ENCODE measurements around the gene ATP5ME.
"Not testable (repeated sequence)": the region's sequence is repeated elsewhere in the genome, so short reads cannot be mapped to it uniquely, and the experiment has no call there.

ATP5ME gene

GRCh38 chr4:680928-681645 lies 7.0 kb upstream of the ATP5ME start:
- Mint-ChIP-seq H3K36me3 (no peaks in the 10 kb centered on the region), H3K9me3 (no peaks in the 10 kb centered on the region), H3K27ac (peak overlapping the region; percentile 71), H3K4me1 (peaks cover 56% of the 10 kb centered on the region), H3K4me3 (peak overlapping the region; percentile 74), H3K27me3 (peaks cover 30% of the 10 kb centered on the region)
- peak; percentile 56 for ATAC-seq

- peak overlapping the region; percentile 74 for H3K4me3 Mint-ChIP-seq
- H3K9me3 Mint-ChIP-seq: no peaks in the 10 kb centered on the region
- H3K27ac Mint-ChIP-seq: peak overlapping the region; percentile 71
- H3K36me3 Mint-ChIP-seq: no peaks in the 10 kb centered on the region
- H3K4me1 Mint-ChIP-seq: peaks cover 61% of the 10 kb centered on the region
- peak; percentile 1 for ATAC-seq
- H3K27me3 Mint-ChIP-seq: peaks cover 27% of the 10 kb centered on the region
Measured at GRCh38 chr4:680551-680927, 6.5 kb upstream of the ATP5ME start.

DNA sequence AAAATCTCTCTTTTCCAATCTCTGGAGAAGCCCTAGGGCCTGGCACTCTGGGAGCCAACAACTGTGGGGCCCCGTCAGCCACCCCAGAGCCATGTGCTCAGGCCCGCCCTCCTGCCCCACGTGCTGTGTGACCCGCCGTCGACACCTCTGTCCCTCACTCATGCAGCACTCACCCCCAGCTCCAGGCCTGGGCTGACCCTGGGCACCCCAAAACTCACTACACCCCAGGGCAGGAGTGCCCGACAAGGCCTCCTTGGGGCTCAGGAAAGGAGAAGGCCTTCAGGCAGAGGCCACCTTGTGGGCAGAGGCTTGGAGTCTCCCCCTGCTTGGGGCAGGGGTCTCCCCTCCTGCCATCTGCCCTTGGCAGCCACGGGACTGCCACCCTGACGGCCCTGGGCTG lies 6.0 kb upstream of the ATP5ME start:
- no peak for ATAC-seq
- Mint-ChIP-seq H3K4me1 (peaks cover 66% of the 10 kb centered on the region), H3K4me3 (peak overlapping the region; percentile 74), H3K27me3 (peaks cover 23% of the 10 kb centered on the region), H3K9me3 (no peaks in the 10 kb centered on the region), H3K27ac (peak overlapping the region; percentile 71), H3K36me3 (no peaks in the 10 kb centered on the region)

DNA sequence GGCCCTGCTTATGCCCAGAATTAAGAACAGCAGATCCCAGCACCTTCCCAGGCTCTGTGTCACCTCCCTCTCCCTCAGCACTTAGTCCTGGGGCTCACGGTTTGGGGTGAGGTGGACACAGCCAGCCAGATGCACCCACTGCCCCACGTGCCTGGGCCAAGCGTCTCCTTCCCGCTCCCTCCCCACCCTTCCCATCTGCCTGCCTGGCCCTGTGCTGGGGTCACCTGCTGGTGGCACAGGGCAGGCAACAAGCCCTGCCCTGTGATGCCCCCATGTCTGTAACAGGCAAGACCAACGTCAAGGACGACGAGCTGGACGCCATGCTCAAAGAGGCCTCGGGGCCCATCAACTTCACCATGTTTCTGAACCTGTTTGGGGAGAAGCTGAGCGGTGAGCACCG lies 5.6 kb upstream of the ATP5ME start:
- Mint-ChIP-seq H3K4me1 (peaks cover 68% of the 10 kb centered on the region), H3K36me3 (no peaks in the 10 kb centered on the region), H3K27ac (no peak overlapping the region), H3K4me3 (peak overlapping the region; percentile 25), H3K27me3 (peaks cover 19% of the 10 kb centered on the region), H3K9me3 (no peaks in the 10 kb centered on the region)
- ATAC-seq: no peak

DNA sequence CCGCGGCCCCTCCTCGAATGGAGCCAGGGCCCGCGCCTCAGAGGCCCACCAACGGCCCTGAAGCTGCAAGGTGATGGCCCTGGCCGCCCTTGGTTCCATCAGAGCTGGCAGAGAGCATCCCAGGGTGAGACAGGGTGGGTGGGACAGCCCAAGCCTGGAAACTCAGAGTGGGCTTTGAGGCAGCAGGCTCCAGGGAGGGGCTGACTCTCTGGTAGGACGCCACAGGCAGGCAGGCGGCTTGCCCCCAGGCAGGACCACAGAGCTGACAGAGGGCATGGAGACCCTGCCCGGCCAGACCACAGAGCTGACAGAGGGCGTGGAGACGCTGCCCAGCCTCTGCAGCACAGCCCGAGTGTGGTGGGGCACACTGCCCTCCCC lies 5.0 kb upstream of the ATP5ME start:
- H3K4me1 Mint-ChIP-seq: peaks cover 66% of the 10 kb centered on the region
- no peak overlapping the region for H3K27ac Mint-ChIP-seq
- no peaks in the 10 kb centered on the region for H3K36me3 Mint-ChIP-seq
- ATAC-seq: no peak
- H3K9me3 Mint-ChIP-seq: no peaks in the 10 kb centered on the region
- no peak overlapping the region for H3K4me3 Mint-ChIP-seq
- H3K27me3 Mint-ChIP-seq: peaks cover 17% of the 10 kb centered on the region

- H3K9me3 Mint-ChIP-seq: no peaks in the 10 kb centered on the region
- ATAC-seq: no peak
- peak overlapping the region; percentile 90 for H3K27ac Mint-ChIP-seq
Measured at GRCh38 chr4:678331-679103, 4.4 kb upstream of the ATP5ME start.

DNA sequence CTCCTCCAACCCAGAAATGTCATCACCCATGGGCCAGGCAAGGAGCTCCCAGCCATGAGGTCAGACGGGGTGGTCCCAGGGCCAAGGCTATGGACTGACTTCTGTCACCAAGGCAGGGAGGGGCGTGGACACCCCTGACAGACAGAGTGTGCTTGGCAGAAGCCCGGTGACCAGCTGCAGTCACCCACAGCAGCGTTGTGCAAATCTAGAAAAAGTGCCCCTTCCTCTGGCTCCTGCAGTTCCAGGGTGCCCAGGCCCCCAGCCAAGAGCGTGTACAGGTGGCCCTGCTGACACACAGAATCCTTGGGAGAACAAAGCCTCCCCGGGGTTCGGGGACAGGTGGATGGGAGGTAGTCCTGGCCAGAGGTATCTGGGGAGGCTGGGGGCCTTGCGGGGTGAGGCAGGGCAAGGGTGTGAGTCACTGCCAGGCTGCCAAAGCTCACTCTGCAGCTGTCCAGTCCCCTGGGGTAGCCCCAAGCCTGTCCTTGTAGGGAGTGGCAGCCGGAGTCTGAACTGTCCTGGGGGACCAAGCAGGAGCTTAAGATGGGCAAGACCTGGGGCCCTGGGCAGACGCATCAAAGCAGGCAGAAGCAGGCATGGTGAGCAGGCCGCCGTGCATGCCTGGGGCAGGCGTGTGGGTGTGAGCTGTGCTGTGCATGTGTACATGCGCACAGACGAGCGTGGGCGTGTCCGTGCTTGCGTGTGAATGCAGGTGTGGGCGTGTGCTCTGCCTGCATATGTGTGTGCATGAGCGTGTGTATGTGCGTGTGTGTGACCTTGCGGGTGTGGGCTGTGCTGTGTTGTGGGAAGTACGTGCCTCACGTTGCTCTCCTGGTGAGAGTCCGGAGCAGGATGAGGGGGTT lies 3.6 kb upstream of the ATP5ME start:
- ATAC-seq: no peak
- Mint-ChIP-seq H3K4me3 (no peak overlapping the region), H3K9me3 (no peaks in the 10 kb centered on the region)

More at GRCh38 chr4:678331-679103, 4.4 kb upstream of the ATP5ME start:
- H3K4me3 Mint-ChIP-seq: no peak overlapping the region
- H3K36me3 Mint-ChIP-seq: peaks cover 1% of the 10 kb centered on the region
- peaks cover 11% of the 10 kb centered on the region for H3K27me3 Mint-ChIP-seq
- H3K4me1 Mint-ChIP-seq: peaks cover 63% of the 10 kb centered on the region

DNA sequence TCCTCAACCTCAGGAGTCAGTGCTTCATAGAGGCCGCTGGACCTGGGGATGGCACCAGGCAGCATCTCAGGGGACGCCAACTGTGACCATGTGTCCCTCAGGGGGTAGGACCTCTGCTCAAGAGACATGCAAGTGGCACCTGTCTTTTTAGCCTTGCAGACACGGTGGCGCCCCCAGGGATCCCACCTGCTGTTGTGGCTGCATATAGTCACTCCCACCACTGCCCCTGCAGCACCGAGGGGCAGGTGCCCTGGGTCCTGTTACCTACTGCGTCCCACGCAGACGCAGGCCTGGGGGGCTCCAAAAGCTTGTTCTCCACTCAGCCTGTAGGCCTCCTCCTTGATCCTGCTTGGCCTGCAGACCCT lies 2.8 kb upstream of the ATP5ME start:
- Mint-ChIP-seq H3K9me3 (no peaks in the 10 kb centered on the region), H3K27ac (peak overlapping the region; percentile 90), H3K4me3 (peak overlapping the region; percentile 44), H3K4me1 (peaks cover 59% of the 10 kb centered on the region), H3K36me3 (peaks cover 14% of the 10 kb centered on the region), H3K27me3 (no peaks in the 10 kb centered on the region)
- ATAC-seq: peak; percentile 2

More for the DNA sequence above, 3.6 kb upstream of the ATP5ME start:
- Mint-ChIP-seq H3K36me3 (peaks cover 8% of the 10 kb centered on the region), H3K4me1 (peaks cover 63% of the 10 kb centered on the region), H3K27me3 (peaks cover 2% of the 10 kb centered on the region), H3K27ac (peak overlapping the region; percentile 90)

DNA sequence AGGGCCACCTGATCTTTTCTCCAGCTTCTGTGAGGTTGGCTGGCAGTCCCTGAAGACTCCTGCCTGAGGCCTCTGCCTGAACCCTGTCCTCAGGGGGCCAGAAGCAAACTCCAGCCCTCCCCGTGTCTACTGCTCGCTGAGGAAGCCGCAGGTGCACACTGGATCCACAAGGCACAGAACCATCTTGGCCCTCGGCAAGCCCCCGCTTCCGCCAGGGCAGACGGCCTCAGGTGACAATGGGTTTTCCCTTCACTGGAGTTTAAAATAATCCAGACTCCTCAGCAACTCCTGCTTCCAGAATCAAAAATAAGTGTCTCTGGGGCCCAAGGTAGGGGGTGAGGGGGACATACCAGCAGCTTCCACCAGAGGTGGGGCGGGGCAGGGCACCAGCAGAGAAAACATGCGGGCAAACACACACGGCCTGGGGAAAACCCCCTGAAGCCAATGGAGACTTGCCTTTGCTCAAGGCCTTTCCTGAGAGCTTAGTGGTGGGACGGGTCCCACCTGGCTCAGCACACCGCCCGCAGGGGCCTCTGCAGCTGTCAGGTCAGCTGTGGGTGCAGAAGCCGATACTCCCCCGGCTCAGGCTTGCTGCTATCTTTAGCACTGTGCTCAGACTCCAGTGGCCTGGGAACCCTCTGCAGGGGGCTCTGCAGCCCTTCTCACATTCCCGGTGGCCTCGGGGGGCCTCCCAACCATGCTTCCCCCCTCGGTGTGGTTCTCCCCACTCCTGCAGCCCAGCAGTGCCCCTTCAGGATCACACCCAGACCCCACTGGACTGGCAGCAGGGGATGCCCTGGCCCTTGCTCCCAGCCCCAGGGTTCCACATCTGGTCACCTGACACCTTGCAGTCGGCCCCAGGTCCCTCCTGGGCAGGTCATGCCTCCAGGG lies 2.1 kb upstream of the ATP5ME start:
- Mint-ChIP-seq H3K27me3 (no peaks in the 10 kb centered on the region), H3K4me1 (peaks cover 59% of the 10 kb centered on the region), H3K27ac (peak overlapping the region; percentile 90), H3K36me3 (peaks cover 20% of the 10 kb centered on the region), H3K4me3 (peak overlapping the region; percentile 89), H3K9me3 (no peaks in the 10 kb centered on the region)
- peak; percentile 52 for ATAC-seq

DNA sequence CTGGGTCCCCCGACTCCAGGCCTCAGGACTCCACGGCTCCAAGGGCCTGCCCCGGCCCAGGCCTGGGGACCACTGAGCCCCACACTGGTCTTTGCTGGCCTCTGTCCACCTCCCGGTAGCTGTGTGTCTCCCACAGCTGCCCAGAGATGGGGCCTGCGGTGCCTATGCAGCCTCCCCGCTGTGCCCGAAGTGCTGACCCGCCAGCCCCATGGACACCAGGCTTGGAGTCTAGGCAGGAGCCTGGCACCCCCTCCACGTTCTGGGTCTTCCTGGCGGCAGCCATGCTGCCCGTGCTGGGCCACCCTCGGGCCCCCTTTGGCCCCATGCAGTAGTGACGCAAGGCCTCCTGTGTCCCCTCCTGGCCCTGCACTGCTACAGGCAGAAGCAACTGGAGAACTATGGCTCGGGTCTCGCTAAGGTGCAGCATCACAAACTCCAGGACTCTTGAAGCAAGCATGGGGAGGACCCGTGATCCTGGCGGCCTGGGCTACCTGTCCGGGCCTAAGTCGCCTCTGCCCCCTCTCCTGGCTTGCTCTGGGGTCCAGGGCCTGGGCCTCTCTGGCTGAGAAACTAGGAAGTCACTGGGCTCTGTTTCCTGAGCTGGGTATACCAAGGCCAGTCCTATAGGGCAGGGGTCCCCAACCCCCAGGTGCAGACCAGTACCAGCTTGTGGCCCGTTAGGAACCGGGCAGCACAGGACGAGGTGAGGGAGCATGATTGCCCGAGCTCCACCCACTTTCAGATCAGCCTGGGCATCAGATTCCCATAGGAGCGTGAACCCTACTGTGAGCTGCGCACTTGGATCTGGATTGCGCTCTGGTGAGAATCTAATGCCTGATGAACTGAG lies 1.2 kb upstream of the ATP5ME start:
- peak overlapping the region; percentile 90 for H3K27ac Mint-ChIP-seq
- H3K4me3 Mint-ChIP-seq: peak overlapping the region; percentile 89
- peak; percentile 3 for ATAC-seq
- H3K36me3 Mint-ChIP-seq: peaks cover 27% of the 10 kb centered on the region
- H3K9me3 Mint-ChIP-seq: no peaks in the 10 kb centered on the region
- H3K27me3 Mint-ChIP-seq: no peaks in the 10 kb centered on the region
- H3K4me1 Mint-ChIP-seq: peaks cover 52% of the 10 kb centered on the region

- Mint-ChIP-seq H3K27me3 (no peaks in the 10 kb centered on the region), H3K36me3 (peaks cover 27% of the 10 kb centered on the region), H3K9me3 (no peaks in the 10 kb centered on the region), H3K4me3 (peak overlapping the region; percentile 89), H3K4me1 (peaks cover 46% of the 10 kb centered on the region), H3K27ac (peak overlapping the region; percentile 90)
- no peak for ATAC-seq
Measured at GRCh38 chr4:673349-674091, 556 bp downstream of the ATP5ME start.

GRCh38 chr4:671769-672168 lies 2.3 kb downstream of the ATP5ME start:
- H3K9me3 Mint-ChIP-seq: no peaks in the 10 kb centered on the region
- no peak overlapping the region for H3K27ac Mint-ChIP-seq
- H3K27me3 Mint-ChIP-seq: no peaks in the 10 kb centered on the region

GRCh38 chr4:669806-670559 lies 4.1 kb downstream of the ATP5ME start:
- not testable (repeated sequence) for H3K27me3 Mint-ChIP-seq, H3K4me3 Mint-ChIP-seq, ATAC-seq, H3K9me3 Mint-ChIP-seq, H3K27ac Mint-ChIP-seq
- H3K36me3 Mint-ChIP-seq: peaks cover 27% of the 10 kb centered on the region
- H3K4me1 Mint-ChIP-seq: peaks cover 17% of the 10 kb centered on the region

More at GRCh38 chr4:671769-672168, 2.3 kb downstream of the ATP5ME start:
- ATAC-seq: no peak
- peaks cover 29% of the 10 kb centered on the region for H3K4me1 Mint-ChIP-seq
- no peak overlapping the region for H3K4me3 Mint-ChIP-seq
- peaks cover 27% of the 10 kb centered on the region for H3K36me3 Mint-ChIP-seq

Measured in stimulated activated memory B cell treated with anti-CD40 and anti-IgM and Interleukin-4, amounts not matched to agents 10 μg/mL and 1 μg/mL and 100 μg/mL, for 72 hours (primary cell).